Gastrocnemius medialis (tissue), 4 donors: ENCODE measurements around the gene FAM162A. TPM values are rescaled to one million over a fixed set of nuclear protein-coding genes. Genes with fewer than 3 reads are reported as not detected.

Source experiments
- ATAC-seq, 2 donors: fragments of 150-250 bp; one replicate each; pipeline ENCODE4 v1.9.1; 2016
- DNase-seq, 2 donors: peaks; one replicate each; pipeline ENCODE4 v3.0.0-alpha.2; 2019
- H3K27ac ChIP-seq, 4 donors: fragments of 200-600 bp; sonication (generic); 1 replicate in 1 of 4; 2 replicates in 3 of 4; pipeline ENCODE4 v1.5.1; 2016 to 2018; ENCODE audit warnings: mild to moderate bottlenecking in 2 of 4, moderate library complexity in 1 of 4
- H3K27me3 ChIP-seq, 3 donors: fragments of 200-600 bp; sonication (generic) in 2 of 3; 1 replicate in 1 of 3; 2 replicates in 2 of 3; pipeline versions ENCODE4 v1.5.1 to v1.6.0; 2016 to 2019; ENCODE audit warnings: mild to moderate bottlenecking in 1 of 3, moderate library complexity in 1 of 3
- H3K36me3 ChIP-seq, 2 donors: fragments of 200-600 bp; sonication (generic) in 1 of 2; one replicate each; pipeline ENCODE4 v1.5.1; 2017 to 2018
- H3K4me1 ChIP-seq, 2 donors: fragments of 200-600 bp; sonication (generic) in 1 of 2; one replicate each; pipeline ENCODE4 v1.5.1; 2016 to 2017; ENCODE audit warnings: mild to moderate bottlenecking in 2 of 2
- H3K4me3 ChIP-seq, 4 donors: fragments of 200-600 bp; sonication (generic) in 3 of 4; 1 replicate in 1 of 4; 2 replicates in 3 of 4; pipeline ENCODE4 v1.5.1; 2016 to 2019; ENCODE audit warnings: mild to moderate bottlenecking in 2 of 4
- H3K9me3 ChIP-seq, 3 donors: fragments of 200-600 bp; sonication (generic) in 2 of 3; 1 replicate in 1 of 3; 2 replicates in 2 of 3; pipeline ENCODE4 v1.5.1; 2016 to 2019
- POLR2A ChIP-seq, 2 donors: fragments of 450-650 bp; IDR thresholded peaks; one replicate each; pipeline ENCODE4 v1.6.1; 2017; ENCODE audit warnings: antibody characterized with exemption in 2 of 2, mild to moderate bottlenecking in 2 of 2, moderate library complexity in 2 of 2
- in situ Hi-C, 4 donors: fragments of 200-750 bp; cut with MboI; loops; one replicate each; pipeline versions ENCODE4 v1.15.0 to v1.8.0; 2017; ENCODE audit warnings: low sequenced_read_pairs in 4 of 4
- intact Hi-C: fragments of 100-400 bp; cut with DNase I; formaldehyde crosslinking; loops from one replicate; pipeline ENCODE4 v1.15.1; 2023; ENCODE audit warnings: low total_unique reads
- total RNA-seq, 4 donors: library from RNA; depleted of rRNA; stranded (reverse); fragments of >200 nt; gene quantifications; one replicate each; pipeline versions ENCODE4 v1.1.0 to v1.2.3, GENCODE V29; 2016
- TF ChIP-seq, protein P1 (sequence below), 5 experiments: fragments of 450-650 bp in 3 of 5; fragments of 200-600 bp in 2 of 5; sonication (generic) in 2 of 5; IDR thresholded peaks in 4 of 5; conservative IDR thresholded peaks in 1 of 5; 1 replicate in 4 of 5; 2 replicates in 1 of 5; pipeline ENCODE4 v1.5.1; 2016 to 2019; ENCODE audit warnings: antibody characterized with exemption in 5 of 5, mild to moderate bottlenecking in 3 of 5, moderate library complexity in 3 of 5

FAM162A gene
- total RNA-seq, 4 donors from 2014 or later, result 18.8 to 52.4 (median 43.3) TPM

GRCh38 chr3:122374034-122374433 is 9.9 kb upstream of the FAM162A start:
- no peak for TF ChIP-seq POLR2A (IDR thresholded peaks at IDR 0.05)
- TF ChIP-seq, protein P1, sequence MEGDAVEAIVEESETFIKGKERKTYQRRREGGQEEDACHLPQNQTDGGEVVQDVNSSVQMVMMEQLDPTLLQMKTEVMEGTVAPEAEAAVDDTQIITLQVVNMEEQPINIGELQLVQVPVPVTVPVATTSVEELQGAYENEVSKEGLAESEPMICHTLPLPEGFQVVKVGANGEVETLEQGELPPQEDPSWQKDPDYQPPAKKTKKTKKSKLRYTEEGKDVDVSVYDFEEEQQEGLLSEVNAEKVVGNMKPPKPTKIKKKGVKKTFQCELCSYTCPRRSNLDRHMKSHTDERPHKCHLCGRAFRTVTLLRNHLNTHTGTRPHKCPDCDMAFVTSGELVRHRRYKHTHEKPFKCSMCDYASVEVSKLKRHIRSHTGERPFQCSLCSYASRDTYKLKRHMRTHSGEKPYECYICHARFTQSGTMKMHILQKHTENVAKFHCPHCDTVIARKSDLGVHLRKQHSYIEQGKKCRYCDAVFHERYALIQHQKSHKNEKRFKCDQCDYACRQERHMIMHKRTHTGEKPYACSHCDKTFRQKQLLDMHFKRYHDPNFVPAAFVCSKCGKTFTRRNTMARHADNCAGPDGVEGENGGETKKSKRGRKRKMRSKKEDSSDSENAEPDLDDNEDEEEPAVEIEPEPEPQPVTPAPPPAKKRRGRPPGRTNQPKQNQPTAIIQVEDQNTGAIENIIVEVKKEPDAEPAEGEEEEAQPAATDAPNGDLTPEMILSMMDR (IDR thresholded peaks at IDR 0.05 in 4 of 5, conservative IDR thresholded peaks at IDR 0.05 in 1 of 5), result no peak
- Histone ChIP-seq H3K27ac (no peak overlapping the region), H3K27me3 (no peaks in the 10 kb centered on the region), H3K4me3 (no peak overlapping the region), H3K9me3 (no peaks in the 10 kb centered on the region), H3K36me3 (no peaks in the 10 kb centered on the region), H3K4me1 (peaks cover 0 to 6% of the 10 kb centered on the region in 2 donors)
- in situ Hi-C loops, result loop anchor here in 2 of 4 donors (25.0 kb wide), 1 partner anchor 837 kb away; the partner anchor contains the start of gene POLQ (in 2 of the 2)
- DNase-seq (no peak), ATAC-seq (no peak)
- intact Hi-C loops, result no loop called here

GRCh38 chr3:122377975-122378374 is 6.0 kb upstream of the FAM162A start:
- Histone ChIP-seq H3K36me3 (no peaks in the 10 kb centered on the region), H3K9me3 (no peaks in the 10 kb centered on the region), H3K27ac (no peak overlapping the region), H3K27me3 (no peaks in the 10 kb centered on the region), H3K4me1 (peaks cover 10% of the 10 kb centered on the region in 2 donors), H3K4me3 (no peak overlapping the region)
- no peak for ATAC-seq
- in situ Hi-C loops, result loop anchor here in 1 of 4 donors (25.0 kb wide), 2 partner anchors 409 to 841 kb away; partner anchors contain the start of genes HSPBAP1, POLQ and SLC49A4
- TF ChIP-seq, protein P1 (IDR thresholded peaks at IDR 0.05 in 4 of 5, conservative IDR thresholded peaks at IDR 0.05 in 1 of 5), result no peak
- TF ChIP-seq POLR2A (IDR thresholded peaks at IDR 0.05), result no peak
- intact Hi-C loops, result no loop called here
- no peak for DNase-seq

DNA sequence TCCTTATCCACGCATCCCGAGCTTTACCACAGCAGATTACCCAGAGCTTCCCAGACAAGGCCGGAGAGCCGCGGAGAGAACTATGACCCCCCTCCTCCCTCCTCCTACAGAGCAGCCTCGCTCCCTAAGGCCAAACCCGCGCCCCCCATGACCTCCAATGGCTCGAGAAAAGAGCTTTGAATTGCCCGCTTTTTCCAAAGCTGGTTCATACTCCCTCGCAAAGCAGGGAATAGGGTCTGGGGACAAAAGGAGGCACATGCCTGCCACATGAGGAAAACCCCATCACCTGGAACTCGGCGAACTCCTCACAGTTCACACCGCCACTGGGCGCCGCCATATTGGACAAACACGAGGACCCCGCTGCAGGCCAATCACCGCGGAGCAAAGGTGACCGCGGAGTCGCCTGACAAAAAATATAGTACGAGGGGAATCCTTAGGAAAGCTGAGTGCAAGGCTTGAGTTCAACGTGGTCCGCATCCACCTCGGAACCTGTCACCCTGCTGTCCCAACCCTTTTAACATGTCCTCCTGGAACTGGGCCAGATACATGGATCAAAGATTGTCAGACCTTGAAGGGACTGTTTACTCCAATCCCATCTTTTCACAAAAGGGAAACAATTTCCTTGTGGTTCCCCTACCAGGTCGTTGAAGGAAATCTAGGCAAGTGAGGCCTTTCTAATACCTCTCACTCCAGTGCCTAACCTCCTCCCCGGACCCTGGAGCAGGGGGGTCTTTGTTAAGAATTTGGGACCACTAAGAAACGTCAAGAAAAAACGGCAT is 905 bp upstream of the FAM162A start, which contains the start of gene MIX23:
Gene MIX23, minus strand, starts transcription at position 344 of the 779 bp plus-strand sequence. Its CDS starts 7 bp downstream, at position 337.
- peaks cover 24% of the 10 kb centered on the region in 2 donors for H3K4me1 ChIP-seq
- TF ChIP-seq POLR2A (IDR thresholded peaks at IDR 0.05), result peak; percentile 33 to 63
- TF ChIP-seq, protein P1 (IDR thresholded peaks at IDR 0.05 in 4 of 5, conservative IDR thresholded peaks at IDR 0.05 in 1 of 5), result no peak
- H3K27me3 ChIP-seq, result no peaks in the 10 kb centered on the region
- in situ Hi-C loops (loop anchor here in 2 of 4 donors (10.0 to 25.0 kb wide), 3 partner anchors 132 to 846 kb away; partner anchors contain the start of genes KPNA1 (in 2 of the 2), HSPBAP1 (in 1 of the 2), POLQ (in 1 of the 2) and SLC49A4 (in 1 of the 2)), intact Hi-C loops (loop anchor here (1.0 to 10.0 kb wide), 7 partner anchors 131 to 1202 kb away; partner anchors contain the start of genes EAF2, GOLGB1, HACD2 and IQCB1)
- H3K4me3 ChIP-seq, result peak within 1 kb of the TSS; percentile 73 to 96 (median 86)
- DNase-seq (peak; percentile 82 to 87), ATAC-seq (peak; percentile 80)
- no peaks in the 10 kb centered on the region for H3K9me3 ChIP-seq
- H3K36me3 ChIP-seq, result peaks cover 0 to 4% of the 10 kb centered on the region in 2 donors
- H3K27ac ChIP-seq, result peak within 1 kb of the TSS; percentile 89 to 97 (median 93)

DNA sequence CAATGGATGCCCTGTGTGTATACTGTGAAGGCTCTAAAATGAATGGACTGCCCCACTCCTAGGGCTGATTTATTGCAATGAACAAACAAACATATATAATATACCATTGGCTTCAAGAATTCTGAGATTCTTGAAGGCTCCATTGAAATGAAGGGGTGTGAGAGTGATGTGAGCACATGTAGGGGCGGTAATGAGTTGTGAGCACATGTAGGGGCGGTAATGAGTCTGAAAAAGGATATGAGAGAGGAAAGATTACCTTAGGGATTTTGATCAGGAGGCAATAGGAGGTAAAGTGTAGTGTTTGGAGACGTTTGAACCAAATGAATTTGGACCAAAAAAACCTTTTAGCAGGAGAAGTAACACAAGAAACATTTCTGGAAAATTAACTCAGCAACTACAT is 3.7 kb downstream of the FAM162A start:
- TF ChIP-seq, protein P1 (IDR thresholded peaks at IDR 0.05 in 4 of 5, conservative IDR thresholded peaks at IDR 0.05 in 1 of 5), result no peak
- no peak for TF ChIP-seq POLR2A (IDR thresholded peaks at IDR 0.05)
- no peaks in the 10 kb centered on the region for H3K9me3 ChIP-seq
- H3K27me3 ChIP-seq, result no peaks in the 10 kb centered on the region
- intact Hi-C loops, result loop anchor here (5.0 to 10.0 kb wide), 4 partner anchors 553 to 810 kb away; partner anchors contain the start of genes EAF2, GOLGB1, IQCB1 and PDIA5
- DNase-seq, result no peak
- no peak overlapping the region for H3K27ac ChIP-seq
- H3K4me1 ChIP-seq, result peaks cover 15 to 27% of the 10 kb centered on the region in 2 donors
- peaks cover 0 to 4% of the 10 kb centered on the region in 2 donors for H3K36me3 ChIP-seq
- ATAC-seq, result no peak
- H3K4me3 ChIP-seq, result no peak overlapping the region
- in situ Hi-C loops, result loop anchor here in 2 of 4 donors (10.0 to 25.0 kb wide), 3 partner anchors 127 to 850 kb away; partner anchors contain the start of genes KPNA1 (in 2 of the 2), HSPBAP1 (in 1 of the 2), POLQ (in 1 of the 2) and SLC49A4 (in 1 of the 2)
